Measurements from ENCODE around the gene ANP32A. TPM values are rescaled to one million over a fixed set of nuclear protein-coding genes. Genes with fewer than 3 reads are reported as not detected.

ANP32A gene
- total RNA-seq, 4 donors from 2014 or later, result 27.1 to 55.8 (median 50.6) TPM

DNA sequence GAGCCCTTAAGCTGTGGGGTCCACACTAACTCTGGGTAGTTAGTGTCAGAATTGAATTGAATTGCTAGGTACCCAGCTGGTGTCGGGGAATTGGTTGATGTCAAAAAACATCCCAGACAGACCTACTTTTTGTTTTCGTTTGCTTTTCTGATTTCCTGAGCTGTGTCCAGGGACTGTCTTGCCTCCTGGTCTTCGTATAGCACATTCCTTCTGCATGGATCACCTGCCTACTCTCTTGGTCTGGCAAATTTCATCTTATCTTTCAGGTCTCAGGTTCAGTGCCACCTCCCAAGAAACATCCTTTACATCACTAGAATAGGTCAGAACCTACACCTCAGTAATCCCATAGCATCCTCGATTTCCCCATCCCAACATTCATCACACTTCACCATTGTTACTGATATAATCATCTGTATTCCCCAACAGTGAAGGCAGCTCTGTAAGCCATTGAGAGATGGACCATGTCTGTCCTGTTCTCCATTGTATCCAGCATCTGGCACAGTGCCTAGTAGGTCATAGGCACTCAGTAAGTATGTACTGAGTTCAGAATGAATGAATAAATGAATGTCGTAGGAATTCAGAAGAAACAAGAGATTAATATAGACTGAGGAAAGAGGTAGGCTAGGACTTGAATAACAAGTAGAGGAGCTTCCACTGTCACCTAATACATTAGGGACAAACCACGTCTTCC is 81.2 kb downstream of the ANP32A start:
- intact Hi-C loops (cut with DNase I; ENCODE audit: low total_unique reads), result no loop called here
- Histone ChIP-seq H3K9me3 (no peaks in the 10 kb centered on the region), H3K27ac (no peak overlapping the region), H3K4me3 (no peak overlapping the region), H3K27me3 (no peaks in the 10 kb centered on the region), H3K36me3 (no peaks in the 10 kb centered on the region), H3K4me1 (no peaks in the 10 kb centered on the region)
- TF ChIP-seq, protein P1, sequence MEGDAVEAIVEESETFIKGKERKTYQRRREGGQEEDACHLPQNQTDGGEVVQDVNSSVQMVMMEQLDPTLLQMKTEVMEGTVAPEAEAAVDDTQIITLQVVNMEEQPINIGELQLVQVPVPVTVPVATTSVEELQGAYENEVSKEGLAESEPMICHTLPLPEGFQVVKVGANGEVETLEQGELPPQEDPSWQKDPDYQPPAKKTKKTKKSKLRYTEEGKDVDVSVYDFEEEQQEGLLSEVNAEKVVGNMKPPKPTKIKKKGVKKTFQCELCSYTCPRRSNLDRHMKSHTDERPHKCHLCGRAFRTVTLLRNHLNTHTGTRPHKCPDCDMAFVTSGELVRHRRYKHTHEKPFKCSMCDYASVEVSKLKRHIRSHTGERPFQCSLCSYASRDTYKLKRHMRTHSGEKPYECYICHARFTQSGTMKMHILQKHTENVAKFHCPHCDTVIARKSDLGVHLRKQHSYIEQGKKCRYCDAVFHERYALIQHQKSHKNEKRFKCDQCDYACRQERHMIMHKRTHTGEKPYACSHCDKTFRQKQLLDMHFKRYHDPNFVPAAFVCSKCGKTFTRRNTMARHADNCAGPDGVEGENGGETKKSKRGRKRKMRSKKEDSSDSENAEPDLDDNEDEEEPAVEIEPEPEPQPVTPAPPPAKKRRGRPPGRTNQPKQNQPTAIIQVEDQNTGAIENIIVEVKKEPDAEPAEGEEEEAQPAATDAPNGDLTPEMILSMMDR (IDR thresholded peaks at IDR 0.05 in 4 of 5, conservative IDR thresholded peaks at IDR 0.05 in 1 of 5), result no peak
- TF ChIP-seq POLR2A (IDR thresholded peaks at IDR 0.05), result no peak
- DNase-seq (no peak), ATAC-seq (no peak)
- in situ Hi-C loops (cut with MboI; ENCODE audit: low sequenced_read_pairs in 4 of 4), result no loop called here

DNA sequence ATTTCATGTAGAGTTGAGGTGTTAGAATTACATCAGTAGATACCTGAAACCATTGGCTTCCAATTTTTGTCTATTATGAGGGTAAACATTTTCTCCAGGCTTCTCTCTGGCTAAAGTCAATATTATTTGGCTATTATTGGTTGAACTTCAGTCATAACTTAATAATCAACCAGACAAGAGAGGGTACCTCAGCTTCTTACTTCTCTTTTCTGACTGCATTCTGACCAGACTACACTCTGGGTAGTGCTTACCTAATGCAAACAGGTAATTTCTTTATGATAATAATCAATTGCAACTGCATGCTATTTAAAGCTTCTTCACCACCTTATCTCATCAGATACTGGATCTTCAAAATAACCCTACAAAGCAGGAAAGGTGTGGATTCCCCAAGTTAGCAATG is 85.1 kb downstream of the ANP32A start:
- ATAC-seq (no peak), DNase-seq (no peak)
- H3K27me3 ChIP-seq, result no peaks in the 10 kb centered on the region
- no peak overlapping the region for H3K27ac ChIP-seq
- TF ChIP-seq POLR2A (IDR thresholded peaks at IDR 0.05), result no peak
- TF ChIP-seq, protein P1 (IDR thresholded peaks at IDR 0.05 in 4 of 5, conservative IDR thresholded peaks at IDR 0.05 in 1 of 5), result no peak
- no peaks in the 10 kb centered on the region for H3K9me3 ChIP-seq
- in situ Hi-C loops (cut with MboI; ENCODE audit: low sequenced_read_pairs in 4 of 4) (no loop called here), intact Hi-C loops (cut with DNase I; ENCODE audit: low total_unique reads) (no loop called here)
- H3K4me3 ChIP-seq, result no peak overlapping the region
- H3K36me3 ChIP-seq, result no peaks in the 10 kb centered on the region
- no peaks in the 10 kb centered on the region for H3K4me1 ChIP-seq

DNA sequence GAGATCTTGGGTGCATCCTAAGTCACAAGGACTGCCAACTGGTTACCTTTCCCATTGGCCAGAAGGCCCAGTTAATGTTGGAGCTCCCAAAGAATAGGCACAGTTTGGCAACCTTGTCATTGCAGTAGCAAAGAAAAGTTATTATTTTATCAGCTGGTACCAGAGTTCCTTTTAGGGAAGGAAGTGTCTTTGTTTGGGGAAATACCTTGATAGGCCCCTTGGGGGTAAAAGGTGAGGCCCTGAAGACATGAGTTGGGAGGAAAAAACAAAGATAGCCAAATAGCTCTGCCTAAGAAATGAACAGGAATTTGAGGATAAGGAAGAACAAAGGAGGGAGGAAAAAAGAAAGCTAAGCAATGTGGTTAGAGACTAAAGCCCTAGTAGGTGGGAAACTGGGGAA is 85.8 kb downstream of the ANP32A start:
- no peak for TF ChIP-seq POLR2A (IDR thresholded peaks at IDR 0.05)
- TF ChIP-seq, protein P1 (IDR thresholded peaks at IDR 0.05 in 4 of 5, conservative IDR thresholded peaks at IDR 0.05 in 1 of 5), result no peak
- intact Hi-C loops (cut with DNase I; ENCODE audit: low total_unique reads), result loop anchor here (5.0 kb wide), 1 partner anchor 92 kb away; no protein-coding TSS in a partner anchor
- no peak overlapping the region for H3K4me3 ChIP-seq
- no peak overlapping the region for H3K27ac ChIP-seq
- DNase-seq (no peak), ATAC-seq (no peak)
- in situ Hi-C loops (cut with MboI; ENCODE audit: low sequenced_read_pairs in 4 of 4), result loop anchor here in 2 of 4 donors (5.0 kb wide), 1 partner anchor 142 kb away; no protein-coding TSS in a partner anchor
- H3K36me3 ChIP-seq, result no peaks in the 10 kb centered on the region
- H3K9me3 ChIP-seq, result no peaks in the 10 kb centered on the region
- peaks cover 0 to 4% of the 10 kb centered on the region in 2 donors for H3K4me1 ChIP-seq
- H3K27me3 ChIP-seq, result no peaks in the 10 kb centered on the region

DNA sequence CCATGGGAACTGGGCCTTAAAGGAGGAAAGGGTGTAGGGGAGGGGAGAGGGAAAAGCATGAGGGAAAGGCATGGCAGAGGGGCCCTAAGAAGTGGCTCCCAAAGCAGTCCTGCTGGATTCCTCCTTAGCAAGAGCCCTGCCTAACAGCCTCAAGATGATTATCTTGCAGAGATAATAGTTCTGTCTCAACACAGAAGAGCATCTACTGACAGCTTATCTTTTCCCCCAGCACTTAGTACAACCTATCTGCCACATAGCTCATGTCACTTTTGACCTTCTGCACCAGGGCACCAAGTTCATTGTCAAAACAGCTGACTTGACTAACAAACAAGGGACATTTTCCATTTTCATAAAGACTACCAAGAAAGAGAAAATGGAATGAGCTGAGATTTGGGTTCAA is 86.3 kb downstream of the ANP32A start:
- intact Hi-C loops (cut with DNase I; ENCODE audit: low total_unique reads), result loop anchor here (5.0 kb wide), 1 partner anchor 93 kb away; no protein-coding TSS in a partner anchor

More for the DNA sequence above, 86.3 kb downstream of the ANP32A start:
- DNase-seq (no peak), ATAC-seq (no peak)
- in situ Hi-C loops (cut with MboI; ENCODE audit: low sequenced_read_pairs in 4 of 4), result loop anchor here in 2 of 4 donors (5.0 kb wide), 1 partner anchor 143 kb away; no protein-coding TSS in a partner anchor
- no peaks in the 10 kb centered on the region for H3K27me3 ChIP-seq
- TF ChIP-seq POLR2A (IDR thresholded peaks at IDR 0.05), result no peak
- TF ChIP-seq, protein P1 (IDR thresholded peaks at IDR 0.05 in 4 of 5, conservative IDR thresholded peaks at IDR 0.05 in 1 of 5), result no peak
- no peaks in the 10 kb centered on the region for H3K36me3 ChIP-seq
- no peak overlapping the region for H3K4me3 ChIP-seq
- peaks cover 0 to 4% of the 10 kb centered on the region in 2 donors for H3K4me1 ChIP-seq
- no peak overlapping the region for H3K27ac ChIP-seq
- H3K9me3 ChIP-seq, result no peaks in the 10 kb centered on the region
